GM19372 (cell line): ENCODE measurements around the gene RPS23.

Source experiments
- ATAC-seq: cut with Tn5 transposase; IDR thresholded peaks from one replicate; pipeline ENCODE4 v1.9.1; 2021; ENCODE audit warnings: mild to moderate bottlenecking, low read depth, moderate library complexity; ENCODE audit not compliant: unreplicated experiment

RPS23 gene

GRCh38 chr5:82246960-82247574 lies 31.1 kb downstream of the RPS23 start:
- no peak for ATAC-seq

- no peak for ATAC-seq
These were observed 33.1 kb downstream of the RPS23 start for GRCh38 chr5:82244854-82245635.

GRCh38 chr5:82244151-82244550 lies 34.0 kb downstream of the RPS23 start:
- no peak for ATAC-seq

- no peak for ATAC-seq
These were observed 43.3 kb downstream of the RPS23 start for GRCh38 chr5:82234885-82235284.

- peak; percentile 84 for ATAC-seq
These were observed 52.5 kb downstream of the RPS23 start for GRCh38 chr5:82225525-82226172.
